Measurements from ENCODE around the gene SUDS3.

DNA sequence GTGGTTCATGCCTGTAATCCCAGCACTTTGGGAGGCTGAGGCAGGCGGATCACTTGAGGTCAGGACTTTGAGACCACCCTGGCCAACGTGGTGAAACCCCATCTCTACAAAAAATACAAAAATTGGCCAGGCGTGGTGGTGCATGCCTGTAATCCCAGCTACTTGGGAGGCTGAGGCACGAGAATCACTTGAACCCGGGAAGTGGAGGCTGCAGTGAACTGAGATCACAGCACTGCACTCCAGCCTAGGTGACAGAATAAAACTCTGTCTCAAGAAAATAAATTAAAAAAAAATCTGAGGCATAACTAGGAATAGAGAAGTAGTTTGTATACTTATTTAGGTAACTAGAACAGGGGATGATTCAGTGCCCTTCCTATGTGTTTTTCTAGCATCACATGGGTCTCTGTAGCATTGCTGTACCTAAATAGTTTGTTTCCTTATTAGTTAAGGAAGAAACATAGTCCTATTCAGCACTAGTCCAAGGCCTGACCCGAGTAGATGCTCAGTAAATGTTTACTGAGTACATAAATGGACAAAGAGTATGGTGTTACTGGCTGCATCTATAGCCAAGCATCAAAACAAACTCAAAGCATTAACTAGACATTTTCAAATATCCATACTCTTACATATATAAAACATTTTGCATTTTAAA is 25.3 kb upstream of the SUDS3 start:
- TF ChIP-seq, protein P1, sequence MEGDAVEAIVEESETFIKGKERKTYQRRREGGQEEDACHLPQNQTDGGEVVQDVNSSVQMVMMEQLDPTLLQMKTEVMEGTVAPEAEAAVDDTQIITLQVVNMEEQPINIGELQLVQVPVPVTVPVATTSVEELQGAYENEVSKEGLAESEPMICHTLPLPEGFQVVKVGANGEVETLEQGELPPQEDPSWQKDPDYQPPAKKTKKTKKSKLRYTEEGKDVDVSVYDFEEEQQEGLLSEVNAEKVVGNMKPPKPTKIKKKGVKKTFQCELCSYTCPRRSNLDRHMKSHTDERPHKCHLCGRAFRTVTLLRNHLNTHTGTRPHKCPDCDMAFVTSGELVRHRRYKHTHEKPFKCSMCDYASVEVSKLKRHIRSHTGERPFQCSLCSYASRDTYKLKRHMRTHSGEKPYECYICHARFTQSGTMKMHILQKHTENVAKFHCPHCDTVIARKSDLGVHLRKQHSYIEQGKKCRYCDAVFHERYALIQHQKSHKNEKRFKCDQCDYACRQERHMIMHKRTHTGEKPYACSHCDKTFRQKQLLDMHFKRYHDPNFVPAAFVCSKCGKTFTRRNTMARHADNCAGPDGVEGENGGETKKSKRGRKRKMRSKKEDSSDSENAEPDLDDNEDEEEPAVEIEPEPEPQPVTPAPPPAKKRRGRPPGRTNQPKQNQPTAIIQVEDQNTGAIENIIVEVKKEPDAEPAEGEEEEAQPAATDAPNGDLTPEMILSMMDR (IDR thresholded peaks at IDR 0.05; ENCODE audit: low read depth, low read length, missing input control), result no peak
- no peak for TF ChIP-seq NR2F2 (IDR thresholded peaks at IDR 0.05)
- TF ChIP-seq RXRA (IDR thresholded peaks at IDR 0.05), result no peak
- TF ChIP-seq, protein P2, sequence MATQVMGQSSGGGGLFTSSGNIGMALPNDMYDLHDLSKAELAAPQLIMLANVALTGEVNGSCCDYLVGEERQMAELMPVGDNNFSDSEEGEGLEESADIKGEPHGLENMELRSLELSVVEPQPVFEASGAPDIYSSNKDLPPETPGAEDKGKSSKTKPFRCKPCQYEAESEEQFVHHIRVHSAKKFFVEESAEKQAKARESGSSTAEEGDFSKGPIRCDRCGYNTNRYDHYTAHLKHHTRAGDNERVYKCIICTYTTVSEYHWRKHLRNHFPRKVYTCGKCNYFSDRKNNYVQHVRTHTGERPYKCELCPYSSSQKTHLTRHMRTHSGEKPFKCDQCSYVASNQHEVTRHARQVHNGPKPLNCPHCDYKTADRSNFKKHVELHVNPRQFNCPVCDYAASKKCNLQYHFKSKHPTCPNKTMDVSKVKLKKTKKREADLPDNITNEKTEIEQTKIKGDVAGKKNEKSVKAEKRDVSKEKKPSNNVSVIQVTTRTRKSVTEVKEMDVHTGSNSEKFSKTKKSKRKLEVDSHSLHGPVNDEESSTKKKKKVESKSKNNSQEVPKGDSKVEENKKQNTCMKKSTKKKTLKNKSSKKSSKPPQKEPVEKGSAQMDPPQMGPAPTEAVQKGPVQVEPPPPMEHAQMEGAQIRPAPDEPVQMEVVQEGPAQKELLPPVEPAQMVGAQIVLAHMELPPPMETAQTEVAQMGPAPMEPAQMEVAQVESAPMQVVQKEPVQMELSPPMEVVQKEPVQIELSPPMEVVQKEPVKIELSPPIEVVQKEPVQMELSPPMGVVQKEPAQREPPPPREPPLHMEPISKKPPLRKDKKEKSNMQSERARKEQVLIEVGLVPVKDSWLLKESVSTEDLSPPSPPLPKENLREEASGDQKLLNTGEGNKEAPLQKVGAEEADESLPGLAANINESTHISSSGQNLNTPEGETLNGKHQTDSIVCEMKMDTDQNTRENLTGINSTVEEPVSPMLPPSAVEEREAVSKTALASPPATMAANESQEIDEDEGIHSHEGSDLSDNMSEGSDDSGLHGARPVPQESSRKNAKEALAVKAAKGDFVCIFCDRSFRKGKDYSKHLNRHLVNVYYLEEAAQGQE (IDR thresholded peaks at IDR 0.05), result no peak
- no peak for TF ChIP-seq YY1 (IDR thresholded peaks at IDR 0.05)
- TF ChIP-seq RAD21 (IDR thresholded peaks at IDR 0.05), result no peak
- no peak for TF ChIP-seq HNF4G (IDR thresholded peaks at IDR 0.05)
- no peak for TF ChIP-seq TAF1 (conservative IDR thresholded peaks at IDR 0.05)
- TF ChIP-seq, protein P3, sequence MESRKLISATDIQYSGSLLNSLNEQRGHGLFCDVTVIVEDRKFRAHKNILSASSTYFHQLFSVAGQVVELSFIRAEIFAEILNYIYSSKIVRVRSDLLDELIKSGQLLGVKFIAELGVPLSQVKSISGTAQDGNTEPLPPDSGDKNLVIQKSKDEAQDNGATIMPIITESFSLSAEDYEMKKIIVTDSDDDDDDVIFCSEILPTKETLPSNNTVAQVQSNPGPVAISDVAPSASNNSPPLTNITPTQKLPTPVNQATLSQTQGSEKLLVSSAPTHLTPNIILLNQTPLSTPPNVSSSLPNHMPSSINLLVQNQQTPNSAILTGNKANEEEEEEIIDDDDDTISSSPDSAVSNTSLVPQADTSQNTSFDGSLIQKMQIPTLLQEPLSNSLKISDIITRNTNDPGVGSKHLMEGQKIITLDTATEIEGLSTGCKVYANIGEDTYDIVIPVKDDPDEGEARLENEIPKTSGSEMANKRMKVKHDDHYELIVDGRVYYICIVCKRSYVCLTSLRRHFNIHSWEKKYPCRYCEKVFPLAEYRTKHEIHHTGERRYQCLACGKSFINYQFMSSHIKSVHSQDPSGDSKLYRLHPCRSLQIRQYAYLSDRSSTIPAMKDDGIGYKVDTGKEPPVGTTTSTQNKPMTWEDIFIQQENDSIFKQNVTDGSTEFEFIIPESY (IDR thresholded peaks at IDR 0.05), result no peak
- no peak for TF ChIP-seq JUND (IDR thresholded peaks at IDR 0.05)
- no peak for TF ChIP-seq GABPA (IDR thresholded peaks at IDR 0.05 in 1 of 2, conservative IDR thresholded peaks at IDR 0.05 in 1 of 2)
